Endodermal cell (in vitro differentiated cells): ENCODE data around the gene TBCB. TPM values are rescaled to one million over a fixed set of nuclear protein-coding genes. Genes with fewer than 3 reads are reported as not detected.

Source experiments
- DNase-seq: peaks from one replicate; pipeline ENCODE4 v3.0.0-alpha.2; 2017
- H3K27ac ChIP-seq: 2 replicates; pipeline ENCODE4 v1.5.1; 2013; ENCODE audit warnings: mild to moderate bottlenecking, low read depth, low read length, moderate library complexity
- H3K27me3 ChIP-seq: 2 replicates; pipeline ENCODE4 v1.6.1; 2013; ENCODE audit warnings: mild to moderate bottlenecking, low read length, moderate library complexity; ENCODE audit not compliant: insufficient read depth, control insufficient read depth, poor library complexity, severe bottlenecking
- H3K36me3 ChIP-seq: 2 replicates; pipeline ENCODE4 v1.7.0; 2013; ENCODE audit warnings: mild to moderate bottlenecking, low read length, moderate library complexity; ENCODE audit not compliant: control insufficient read depth, insufficient read depth
- H3K4me1 ChIP-seq: one replicate; pipeline ENCODE4 v1.7.0; 2013; ENCODE audit warnings: low read length; ENCODE audit not compliant: control insufficient read depth, insufficient read depth
- H3K4me3 ChIP-seq: 2 replicates; pipeline ENCODE4 v1.5.1; 2013; ENCODE audit warnings: mild to moderate bottlenecking, low read length, moderate library complexity
- H3K9ac ChIP-seq: 2 replicates; pipeline ENCODE4 v1.6.1; 2013; ENCODE audit warnings: mild to moderate bottlenecking, low read length, moderate library complexity; ENCODE audit not compliant: poor library complexity, severe bottlenecking; ENCODE audit errors: extremely low read depth
- H3K9me3 ChIP-seq: 2 replicates; pipeline ENCODE4 v1.6.1; 2013; ENCODE audit warnings: mild to moderate bottlenecking, low read length, moderate library complexity; ENCODE audit not compliant: control insufficient read depth
- H3K27ac Mint-ChIP-seq: 2 replicates; pipeline ENCODE4 v1.8.0; 2020; ENCODE audit warnings: mixed read lengths
- H3K27me3 Mint-ChIP-seq: 2 replicates; pipeline ENCODE4 v1.8.0; 2021; ENCODE audit warnings: mild to moderate bottlenecking, mixed read lengths; ENCODE audit not compliant: insufficient read depth
- H3K36me3 Mint-ChIP-seq: 2 replicates; pipeline ENCODE4 v1.8.0; 2020; ENCODE audit warnings: low read depth, mixed read lengths
- H3K4me1 Mint-ChIP-seq: 2 replicates; pipeline ENCODE4 v1.8.0; 2020; ENCODE audit warnings: mixed read lengths
- H3K4me3 Mint-ChIP-seq: 2 replicates; pipeline ENCODE4 v1.8.0; 2020; ENCODE audit warnings: mild to moderate bottlenecking, moderate library complexity, mixed read lengths
- H3K9me3 Mint-ChIP-seq: 2 replicates; pipeline ENCODE4 v1.8.0; 2020; ENCODE audit warnings: mild to moderate bottlenecking, mixed read lengths
- CTCF ChIP-seq: fragments of 200-600 bp; sonication (generic); conservative IDR thresholded peaks from 2 replicates; pipeline ENCODE4 v1.5.0; 2021; ENCODE audit warnings: antibody characterized with exemption, mild to moderate bottlenecking
- WGBS, 2 experiments: methylation state at CpG; one replicate each; pipeline versions ENCODE4 v1.1.5 to v1.1.7; 2013; ENCODE audit warnings: missing lambda C conversion rate in 2 of 2, mixed read lengths in 1 of 2; ENCODE audit not compliant: insufficient coverage in 1 of 2, insufficient read length in 1 of 2; 5-methylcytosine and 5-hydroxymethylcytosine counted together
- total RNA-seq, 2 donors: library from RNA; stranded (reverse); fragmentation: NEBNext Ultra II Directional in 1 of 2; extraction: Animal tissue kit (Norgen Biotek cat#: 25700) in 1 of 2; gene quantifications; 2 replicates in 1 of 2; 3 replicates in 1 of 2; pipeline ENCODE4 v1.2.1, GENCODE V29; 2021

Gene TBCB
- total RNA-seq, 2 donors from 2014 or later, result 189 to 194 TPM

GRCh38 chr19:36151144-36152018 is 36.1 kb downstream of the TBCB start:
- Histone ChIP-seq H3K4me3 (no peak overlapping the region), H3K27me3 (no peaks in the 10 kb centered on the region), H3K27ac (no peak overlapping the region), H3K9me3 (no peaks in the 10 kb centered on the region), H3K4me1 (no peaks in the 10 kb centered on the region), H3K36me3 (peaks cover 68% of the 10 kb centered on the region), H3K9ac (no peak overlapping the region)
- TF ChIP-seq CTCF, result no peak
- H3K27me3 Mint-ChIP-seq, result no peaks in the 10 kb centered on the region
- peak; percentile 71 for DNase-seq
- 94 to 100% methylated on average over 2 to 44 of the region's 47 CpGs for WGBS, 2 experiments
- H3K4me3 Mint-ChIP-seq, result no peak overlapping the region
- peaks cover 70% of the 10 kb centered on the region for H3K36me3 Mint-ChIP-seq
- H3K27ac Mint-ChIP-seq, result peak overlapping the region; percentile 86
- no peaks in the 10 kb centered on the region for H3K9me3 Mint-ChIP-seq
- peaks cover 20% of the 10 kb centered on the region for H3K4me1 Mint-ChIP-seq

- H3K9ac ChIP-seq, result no peak overlapping the region
These were observed 36.7 kb downstream of the TBCB start for GRCh38 chr19:36152019-36152351.

GRCh38 chr19:36152352-36153091 is 37.3 kb downstream of the TBCB start, which contains the start of gene COX7A1:
COX7A1 (minus strand) TSS chr19:36152447; CDS start chr19:36152407, 40 bp downstream.
- Mint-ChIP-seq H3K4me3 (no peak within 1 kb of the TSS), H3K27ac (peak within 1 kb of the TSS; percentile 86), H3K36me3 (peaks cover 70% of the 10 kb centered on the region), H3K4me1 (peaks cover 31% of the 10 kb centered on the region), H3K27me3 (no peaks in the 10 kb centered on the region), H3K9me3 (no peaks in the 10 kb centered on the region)
- DNase-seq, result peak; percentile 54
- Histone ChIP-seq H3K27ac (no peak within 1 kb of the TSS), H3K27me3 (no peaks in the 10 kb centered on the region), H3K4me3 (no peak within 1 kb of the TSS), H3K9ac (no peak within 1 kb of the TSS), H3K36me3 (peaks cover 57% of the 10 kb centered on the region), H3K9me3 (no peaks in the 10 kb centered on the region), H3K4me1 (no peaks in the 10 kb centered on the region)
- 93 to 96% methylated on average over 23 to 40 of the region's 40 CpGs for WGBS, 2 experiments
- no peak for TF ChIP-seq CTCF

More at GRCh38 chr19:36152019-36152351, 36.7 kb downstream of the TBCB start:
- Mint-ChIP-seq H3K27me3 (no peaks in the 10 kb centered on the region), H3K4me3 (no peak overlapping the region), H3K9me3 (no peaks in the 10 kb centered on the region), H3K4me1 (peaks cover 26% of the 10 kb centered on the region), H3K36me3 (peaks cover 69% of the 10 kb centered on the region), H3K27ac (no peak overlapping the region)
- Histone ChIP-seq H3K27me3 (no peaks in the 10 kb centered on the region), H3K4me1 (no peaks in the 10 kb centered on the region), H3K4me3 (no peak overlapping the region), H3K36me3 (peaks cover 62% of the 10 kb centered on the region), H3K27ac (no peak overlapping the region), H3K9me3 (no peaks in the 10 kb centered on the region)
- DNase-seq, result no peak
- TF ChIP-seq CTCF, result no peak
- 94 to 96% methylated on average over 11 to 16 of the region's 16 CpGs for WGBS, 2 experiments
